Hepatocyte (in vitro differentiated cells): ENCODE measurements around the gene TCL1A.

Experiments
- CTCF ChIP-seq: fragments of 200-600 bp; sonication (generic); IDR thresholded peaks from 2 replicates; pipeline ENCODE4 v1.5.1; 2016; ENCODE audit warnings: antibody characterized with exemption, mild to moderate bottlenecking; ENCODE audit not compliant: poor library complexity
- EZH2 ChIP-seq: fragments of 200-600 bp; sonication (generic); IDR thresholded peaks from 2 replicates; pipeline ENCODE4 v1.6.1; 2016; ENCODE audit warnings: antibody characterized with exemption, mild to moderate bottlenecking, borderline replicate concordance

- TF ChIP-seq CTCF (no peak), EZH2 (no peak)
Measured at GRCh38 chr14:95760596-95760995, 46.7 kb upstream of the TCL1A start.
